NB4 (cell line): Measurements from ENCODE around the gene MT2A.

Source experiments
- DNase-seq: peaks from one replicate; pipeline ENCODE4 v3.0.0; 2010; ENCODE audit warnings: low read depth
- H3K4me3 ChIP-seq: one replicate; pipeline ENCODE4 v1.5.1; 2011; ENCODE audit warnings: mild to moderate bottlenecking, low read depth, low read length, moderate library complexity
- MYC ChIP-seq: IDR thresholded peaks from 2 replicates; pipeline ENCODE4 v1.6.1; 2011; ENCODE audit warnings: low read depth, low read length
- POLR2A ChIP-seq: IDR thresholded peaks from 2 replicates; pipeline ENCODE4 v1.6.1; 2011; ENCODE audit warnings: mild to moderate bottlenecking; ENCODE audit not compliant: insufficient read length; ENCODE audit errors: extremely low read depth
- TF ChIP-seq, protein P1 (sequence below): IDR thresholded peaks from one replicate; pipeline ENCODE4 v1.5.1; 2012; ENCODE audit warnings: low read depth, low read length
- TF ChIP-seq, protein P2 (sequence below): IDR thresholded peaks from 2 replicates; pipeline ENCODE4 v1.6.1; 2011; ENCODE audit warnings: low read depth, low read length

The MT2A gene

DNA sequence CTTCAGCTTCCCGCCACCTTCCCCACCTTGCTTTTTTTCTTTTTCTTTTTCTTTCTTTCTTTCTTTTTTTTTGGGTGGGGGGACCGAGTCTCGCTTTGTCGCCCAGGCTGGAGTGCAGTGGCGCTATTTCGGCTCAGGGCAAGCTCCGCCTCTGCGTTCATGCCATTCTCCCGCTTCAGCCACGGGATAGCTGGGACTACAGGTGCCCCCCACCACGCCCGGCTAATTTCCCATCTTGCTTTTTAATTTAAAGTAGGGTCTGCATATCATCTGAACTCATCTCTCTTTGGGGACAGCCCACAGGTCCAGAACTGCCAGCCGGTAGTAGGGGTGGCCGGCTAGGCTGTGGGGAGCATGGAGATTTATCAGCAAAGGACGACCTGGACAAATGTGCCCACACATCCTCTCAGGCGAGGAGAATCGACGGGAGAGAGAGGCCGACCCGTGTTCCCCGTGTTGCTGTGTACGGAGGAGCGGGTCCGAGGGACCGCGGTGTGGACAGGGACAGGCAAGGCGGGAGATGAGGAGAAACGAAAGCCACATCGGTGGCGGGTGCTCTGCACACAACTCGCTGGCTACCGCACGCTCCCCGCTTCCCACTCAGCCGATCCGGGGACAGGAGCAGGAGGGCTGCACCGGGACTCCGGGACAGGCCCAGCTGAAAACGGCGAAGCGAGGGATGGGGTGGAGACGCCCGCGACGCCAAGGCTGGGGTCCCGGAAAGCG is 26.5 kb downstream of the MT2A start:
- DNase-seq, result no peak
- no peak overlapping the region for H3K4me3 ChIP-seq
- no peak for TF ChIP-seq POLR2A
- TF ChIP-seq, protein P1, sequence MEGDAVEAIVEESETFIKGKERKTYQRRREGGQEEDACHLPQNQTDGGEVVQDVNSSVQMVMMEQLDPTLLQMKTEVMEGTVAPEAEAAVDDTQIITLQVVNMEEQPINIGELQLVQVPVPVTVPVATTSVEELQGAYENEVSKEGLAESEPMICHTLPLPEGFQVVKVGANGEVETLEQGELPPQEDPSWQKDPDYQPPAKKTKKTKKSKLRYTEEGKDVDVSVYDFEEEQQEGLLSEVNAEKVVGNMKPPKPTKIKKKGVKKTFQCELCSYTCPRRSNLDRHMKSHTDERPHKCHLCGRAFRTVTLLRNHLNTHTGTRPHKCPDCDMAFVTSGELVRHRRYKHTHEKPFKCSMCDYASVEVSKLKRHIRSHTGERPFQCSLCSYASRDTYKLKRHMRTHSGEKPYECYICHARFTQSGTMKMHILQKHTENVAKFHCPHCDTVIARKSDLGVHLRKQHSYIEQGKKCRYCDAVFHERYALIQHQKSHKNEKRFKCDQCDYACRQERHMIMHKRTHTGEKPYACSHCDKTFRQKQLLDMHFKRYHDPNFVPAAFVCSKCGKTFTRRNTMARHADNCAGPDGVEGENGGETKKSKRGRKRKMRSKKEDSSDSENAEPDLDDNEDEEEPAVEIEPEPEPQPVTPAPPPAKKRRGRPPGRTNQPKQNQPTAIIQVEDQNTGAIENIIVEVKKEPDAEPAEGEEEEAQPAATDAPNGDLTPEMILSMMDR, result no peak
- TF ChIP-seq MYC, result no peak
- TF ChIP-seq, protein P2, sequence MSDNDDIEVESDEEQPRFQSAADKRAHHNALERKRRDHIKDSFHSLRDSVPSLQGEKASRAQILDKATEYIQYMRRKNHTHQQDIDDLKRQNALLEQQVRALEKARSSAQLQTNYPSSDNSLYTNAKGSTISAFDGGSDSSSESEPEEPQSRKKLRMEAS, result no peak

DNA sequence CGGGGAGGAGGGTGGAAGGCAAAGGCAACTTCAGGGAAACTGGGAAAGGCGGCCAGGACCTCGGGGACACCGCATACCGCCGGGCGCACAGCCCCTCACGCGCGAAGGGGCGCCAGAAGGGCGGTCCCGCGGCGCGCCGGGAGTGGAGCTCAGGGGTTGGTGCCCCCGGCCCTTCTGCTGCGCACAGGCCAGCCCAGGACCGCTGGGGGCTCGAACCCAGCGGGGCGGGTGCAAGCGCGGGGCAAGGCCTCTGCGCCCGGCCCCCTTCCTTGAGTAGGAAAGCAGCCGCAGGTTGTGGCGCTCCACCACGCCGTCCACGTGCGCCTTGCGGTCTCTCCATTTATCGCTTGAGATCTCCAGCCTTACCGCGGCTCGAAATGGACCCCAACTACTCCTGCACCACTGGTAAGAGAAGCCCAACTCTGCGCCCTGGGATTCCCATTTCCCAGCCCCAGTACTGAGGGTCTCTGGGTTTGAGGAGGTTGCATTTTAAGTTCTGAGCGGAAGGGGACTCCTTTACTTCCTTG is 27.1 kb downstream of the MT2A start:
- no peak for DNase-seq
- no peak for TF ChIP-seq POLR2A
- TF ChIP-seq, protein P1, result no peak
- TF ChIP-seq MYC, result no peak
- TF ChIP-seq, protein P2, result no peak
- H3K4me3 ChIP-seq, result no peak overlapping the region

DNA sequence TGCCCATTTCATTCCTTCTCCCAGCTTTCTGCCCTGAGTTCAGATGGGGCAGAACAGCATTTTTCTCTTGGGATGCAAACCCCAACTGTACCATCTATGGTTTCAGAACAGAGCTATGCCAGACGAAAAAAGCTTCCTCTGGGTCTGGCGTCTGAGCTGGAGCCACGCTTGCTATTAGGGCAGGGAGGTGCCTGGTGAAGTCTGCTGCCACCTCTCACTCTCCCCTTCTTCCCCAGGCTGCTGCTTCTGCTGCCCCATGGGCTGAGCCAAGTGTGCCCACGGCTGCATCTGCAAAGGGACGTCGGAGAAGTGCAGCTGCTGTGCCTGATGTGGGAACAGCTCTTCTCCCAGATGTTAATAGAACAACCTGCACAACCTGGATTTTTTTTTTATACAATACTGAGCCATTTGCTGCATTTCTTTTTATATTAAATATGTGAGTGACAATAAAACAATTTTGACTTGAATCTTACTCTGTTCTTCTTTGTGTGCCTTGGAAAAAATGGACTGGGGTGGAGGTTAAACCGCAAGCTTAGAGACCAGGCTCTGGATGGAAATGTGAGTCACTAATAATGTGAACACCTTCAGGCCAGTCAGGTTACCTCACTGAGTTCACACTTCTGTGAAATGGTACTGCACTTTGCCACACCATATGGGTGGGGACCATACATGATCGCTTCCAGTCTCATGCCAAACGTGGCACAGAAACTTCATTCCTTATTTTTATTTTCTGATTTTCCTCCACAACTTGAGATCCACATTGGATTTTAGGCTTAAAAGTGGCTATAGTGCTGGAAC is 28.4 kb downstream of the MT2A start:
- no peak overlapping the region for H3K4me3 ChIP-seq
- TF ChIP-seq MYC (no peak), POLR2A (no peak)
- TF ChIP-seq, protein P2, result no peak
- TF ChIP-seq, protein P1, result no peak
- no peak for DNase-seq

DNA sequence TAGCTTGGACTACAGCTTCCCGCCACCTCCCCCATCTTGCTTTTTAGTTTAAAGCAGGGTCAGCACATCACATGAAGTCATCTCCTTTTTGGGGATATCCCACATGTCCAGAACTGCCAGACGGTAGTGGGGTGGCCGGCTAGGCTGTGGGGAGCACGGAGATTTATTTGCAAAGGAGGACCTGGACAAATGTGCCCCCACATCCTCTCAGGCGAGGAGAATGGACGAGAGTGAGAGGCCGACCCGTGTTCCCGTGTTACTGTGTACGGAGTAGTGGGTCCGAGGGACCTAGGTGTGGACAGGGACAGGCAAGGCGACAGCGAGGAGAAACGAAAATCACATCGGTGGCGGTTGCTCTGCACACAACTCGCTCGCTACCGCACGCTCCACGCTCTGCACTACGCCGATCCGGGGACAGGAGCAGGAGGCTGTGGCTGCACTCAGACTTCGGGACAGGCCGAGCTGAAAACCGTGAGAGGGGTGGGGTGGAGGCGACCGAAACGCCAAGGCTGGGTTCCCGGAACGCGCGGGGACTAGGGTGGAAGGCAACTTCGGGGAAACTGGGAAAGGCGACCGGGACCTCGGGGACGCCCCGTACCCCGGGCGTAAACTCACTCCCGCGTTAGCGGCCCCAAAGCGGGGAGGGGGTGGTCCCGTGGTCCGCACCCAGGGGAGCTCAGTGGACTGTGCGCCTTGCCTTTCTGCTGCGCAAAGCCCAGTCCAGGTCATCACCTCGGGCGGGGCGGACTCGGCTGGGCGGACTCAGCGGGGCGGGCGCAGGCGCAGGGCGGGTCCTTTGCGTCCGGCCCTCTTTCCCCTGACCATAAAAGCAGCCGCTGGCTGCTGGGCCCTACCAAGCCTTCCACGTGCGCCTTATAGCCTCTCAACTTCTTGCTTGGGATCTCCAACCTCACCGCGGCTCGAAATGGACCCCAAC is 29.7 kb downstream of the MT2A start, which contains the start of gene MT1A:
Gene MT1A, plus strand, starts transcription at position 853 of the 937 bp plus-strand sequence. Its CDS starts 73 bp downstream, at position 926.
- DNase-seq, result no peak
- no peak within 1 kb of the TSS for H3K4me3 ChIP-seq
- TF ChIP-seq, protein P1, result no peak
- TF ChIP-seq, protein P2, result no peak
- no peak for TF ChIP-seq POLR2A
- TF ChIP-seq MYC, result no peak

DNA sequence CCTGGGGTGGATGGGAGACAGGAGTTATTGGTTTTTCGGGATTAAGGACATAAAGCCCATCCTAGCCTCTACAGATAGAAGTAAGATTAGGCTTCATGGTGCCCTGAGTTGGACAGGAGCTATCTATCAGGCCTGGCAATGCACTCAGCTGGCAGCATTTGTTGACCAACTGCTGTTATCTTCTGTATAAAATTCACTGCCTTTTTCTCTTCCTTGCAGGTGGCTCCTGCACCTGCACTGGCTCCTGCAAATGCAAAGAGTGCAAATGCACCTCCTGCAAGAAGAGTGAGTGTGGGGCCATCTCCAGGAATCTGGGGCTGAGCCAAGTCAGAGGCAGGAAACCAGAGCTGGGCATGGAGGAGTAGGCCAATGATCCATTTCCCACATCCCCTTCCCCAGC is 30.7 kb downstream of the MT2A start:
- no peak for DNase-seq
- no peak overlapping the region for H3K4me3 ChIP-seq
- TF ChIP-seq, protein P2, result no peak
- TF ChIP-seq POLR2A, result no peak
- no peak for TF ChIP-seq MYC
- TF ChIP-seq, protein P1, result no peak
